ENCODE measurements around the gene FBXW2.

The FBXW2 gene, protein sequence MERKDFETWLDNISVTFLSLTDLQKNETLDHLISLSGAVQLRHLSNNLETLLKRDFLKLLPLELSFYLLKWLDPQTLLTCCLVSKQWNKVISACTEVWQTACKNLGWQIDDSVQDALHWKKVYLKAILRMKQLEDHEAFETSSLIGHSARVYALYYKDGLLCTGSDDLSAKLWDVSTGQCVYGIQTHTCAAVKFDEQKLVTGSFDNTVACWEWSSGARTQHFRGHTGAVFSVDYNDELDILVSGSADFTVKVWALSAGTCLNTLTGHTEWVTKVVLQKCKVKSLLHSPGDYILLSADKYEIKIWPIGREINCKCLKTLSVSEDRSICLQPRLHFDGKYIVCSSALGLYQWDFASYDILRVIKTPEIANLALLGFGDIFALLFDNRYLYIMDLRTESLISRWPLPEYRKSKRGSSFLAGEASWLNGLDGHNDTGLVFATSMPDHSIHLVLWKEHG

DNA sequence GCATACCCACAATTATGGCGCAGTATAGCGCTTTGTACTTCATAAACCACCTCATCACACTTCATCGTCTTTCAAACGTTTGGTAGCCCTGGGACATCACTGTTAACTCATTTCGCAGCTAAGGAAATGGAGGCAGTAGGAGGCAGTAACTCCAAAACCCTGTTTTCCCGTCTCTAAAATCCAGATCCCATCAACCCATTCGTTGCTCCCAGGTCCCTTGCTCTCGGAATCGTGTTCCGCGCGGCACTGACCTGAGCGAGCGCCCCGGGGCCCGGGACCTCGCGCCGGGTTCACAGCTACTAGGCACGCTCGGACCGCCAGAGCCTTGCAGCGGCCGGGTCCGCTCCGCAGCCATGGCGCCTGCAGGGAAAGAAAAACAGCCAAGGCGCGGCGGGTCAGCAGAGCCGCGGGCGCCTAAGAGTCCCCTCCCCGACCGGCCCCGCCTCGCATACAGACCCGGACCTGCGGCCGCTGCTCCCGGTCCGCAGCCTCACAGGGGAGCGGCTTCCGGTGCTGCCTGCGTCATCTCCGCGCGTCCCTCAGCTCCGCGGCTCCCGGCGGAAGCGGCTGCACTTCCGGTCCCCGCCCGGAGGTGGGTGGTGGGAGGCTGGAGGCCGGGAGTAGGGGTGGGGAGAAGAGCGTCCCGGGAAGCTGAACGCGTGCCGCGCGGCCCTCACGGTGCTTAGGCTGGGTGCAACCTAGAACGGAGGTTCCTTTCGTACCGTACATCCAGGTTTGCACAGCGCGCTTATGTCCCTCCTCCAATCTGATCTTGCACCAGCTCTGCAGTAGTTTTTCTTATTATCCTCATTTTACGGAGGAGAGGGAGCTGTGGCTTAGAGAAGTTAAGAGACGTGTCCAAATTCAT is at the start of gene FBXW2:
Gene FBXW2, minus strand, starts transcription at position 519 of the 868 bp plus-strand sequence. CDS start 5,158 bp downstream, outside the sequence.
- POLR2A ChIA-PET = interaction anchor here (0.6 to 2.6 kb wide), 31 partner anchors 9 to 409 kb away, joined by 3 to 15 read pairs (median 4); partner anchors contain the start of gene RAB14

DNA sequence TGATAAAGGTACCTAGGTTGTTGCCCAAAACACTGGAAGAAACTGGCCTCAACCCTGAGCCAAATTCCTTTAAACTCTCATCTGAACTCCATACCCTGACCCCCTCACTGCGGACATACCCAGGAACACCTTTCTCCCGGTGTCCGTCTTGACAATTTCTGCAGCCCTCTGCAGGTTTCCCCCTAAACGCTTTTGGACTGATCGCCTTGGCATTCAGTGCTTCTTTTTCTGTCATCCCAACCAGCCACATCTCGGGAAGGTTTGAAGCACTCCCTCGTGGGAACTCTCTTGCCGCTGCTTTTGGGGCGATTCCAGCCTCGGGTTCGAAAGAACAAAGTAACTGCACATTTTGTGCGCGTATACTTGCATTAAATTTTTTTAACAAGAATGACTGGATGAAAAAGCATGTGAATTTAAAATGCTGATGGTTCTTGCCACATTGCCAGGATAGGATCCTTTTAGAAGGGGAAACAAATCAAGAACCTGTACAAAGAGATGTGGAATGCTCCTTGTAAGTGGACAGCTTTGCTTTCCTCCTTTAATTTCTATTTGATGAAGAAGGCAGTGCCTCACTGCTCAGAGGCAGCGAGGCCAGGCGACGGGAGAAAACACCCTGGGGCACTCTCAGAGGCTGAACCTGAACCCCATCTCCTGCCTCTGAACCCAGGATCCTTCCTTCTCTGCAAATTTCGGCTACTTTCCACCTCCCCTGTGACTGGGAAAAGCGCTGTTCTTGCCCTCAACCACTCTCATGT is 48.9 kb upstream of the FBXW2 start:
- TF ChIP-seq SP1 (IDR thresholded peaks at IDR 0.05) = no peak
- TF ChIP-seq SUZ12 (IDR thresholded peaks at IDR 0.05) = no peak
- no peak for TF ChIP-seq L3MBTL2 (conservative IDR thresholded peaks at IDR 0.05)
- no peak for TF ChIP-seq ZNF384 (IDR thresholded peaks at IDR 0.05)
- no peak for TF ChIP-seq TARDBP (IDR thresholded peaks at IDR 0.05)
- no peak for TF ChIP-seq ELF4 (IDR thresholded peaks at IDR 0.05)
- POLR2A ChIA-PET = no interaction called here
- DNase-seq (ENCODE audit: extremely low spot score) = no peak
- CTCF ChIA-PET = no interaction called here

More for the DNA sequence above, at the start of gene FBXW2:
- peak; percentile 95 for DNase-seq (ENCODE audit: extremely low spot score)
- CTCF ChIA-PET = no interaction called here
- TF ChIP-seq, protein P1, sequence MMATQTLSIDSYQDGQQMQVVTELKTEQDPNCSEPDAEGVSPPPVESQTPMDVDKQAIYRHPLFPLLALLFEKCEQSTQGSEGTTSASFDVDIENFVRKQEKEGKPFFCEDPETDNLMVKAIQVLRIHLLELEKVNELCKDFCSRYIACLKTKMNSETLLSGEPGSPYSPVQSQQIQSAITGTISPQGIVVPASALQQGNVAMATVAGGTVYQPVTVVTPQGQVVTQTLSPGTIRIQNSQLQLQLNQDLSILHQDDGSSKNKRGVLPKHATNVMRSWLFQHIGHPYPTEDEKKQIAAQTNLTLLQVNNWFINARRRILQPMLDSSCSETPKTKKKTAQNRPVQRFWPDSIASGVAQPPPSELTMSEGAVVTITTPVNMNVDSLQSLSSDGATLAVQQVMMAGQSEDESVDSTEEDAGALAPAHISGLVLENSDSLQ (IDR thresholded peaks at IDR 0.05) = no peak
- no peak for TF ChIP-seq LEF1 (IDR thresholded peaks at IDR 0.05; ENCODE audit: borderline replicate concordance)
- no peak for TF ChIP-seq NFRKB (IDR thresholded peaks at IDR 0.05)
- peak; percentile 91 for TF ChIP-seq ELF4 (IDR thresholded peaks at IDR 0.05)
- TF ChIP-seq HDGF (IDR thresholded peaks at IDR 0.05; ENCODE audit: borderline replicate concordance) = no peak
- TF ChIP-seq CTBP1 (IDR thresholded peaks at IDR 0.05; ENCODE audit: borderline replicate concordance) = no peak; the same call in 1 of the 2 replicates
- peak; percentile 87 for TF ChIP-seq L3MBTL2 (conservative IDR thresholded peaks at IDR 0.05)

DNA sequence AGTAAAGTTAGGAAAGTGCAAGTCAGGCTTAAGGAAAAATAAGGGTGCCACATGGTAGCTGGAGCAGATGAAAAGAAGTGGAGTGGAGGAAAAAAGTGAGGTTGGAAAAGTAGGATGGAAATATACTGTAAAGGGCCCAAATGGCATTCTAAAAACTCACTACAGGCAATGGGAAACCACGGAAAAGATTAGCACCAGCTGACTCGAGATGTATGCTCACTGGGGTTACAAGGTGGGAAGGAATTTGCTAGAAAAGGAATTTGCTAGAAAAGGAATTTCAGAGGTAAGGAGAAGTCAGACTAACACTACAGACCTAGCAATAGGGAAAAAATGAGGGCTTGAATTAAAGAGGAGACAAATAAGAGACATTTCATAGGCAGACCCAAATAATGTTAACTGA is 45.9 kb upstream of the FBXW2 start:
- no peak for DNase-seq (ENCODE audit: extremely low spot score)
- no peak for TF ChIP-seq NFRKB (IDR thresholded peaks at IDR 0.05)
- no peak for TF ChIP-seq LEF1 (IDR thresholded peaks at IDR 0.05; ENCODE audit: borderline replicate concordance)
- no peak for TF ChIP-seq ELF4 (IDR thresholded peaks at IDR 0.05)
- TF ChIP-seq SP1 (IDR thresholded peaks at IDR 0.05) = no peak
- no peak for TF ChIP-seq BHLHE40 (IDR thresholded peaks at IDR 0.05; ENCODE audit: borderline replicate concordance)
- TF ChIP-seq HDGF (IDR thresholded peaks at IDR 0.05; ENCODE audit: borderline replicate concordance) = no peak
- CTCF ChIA-PET = no interaction called here
- POLR2A ChIA-PET = no interaction called here

DNA sequence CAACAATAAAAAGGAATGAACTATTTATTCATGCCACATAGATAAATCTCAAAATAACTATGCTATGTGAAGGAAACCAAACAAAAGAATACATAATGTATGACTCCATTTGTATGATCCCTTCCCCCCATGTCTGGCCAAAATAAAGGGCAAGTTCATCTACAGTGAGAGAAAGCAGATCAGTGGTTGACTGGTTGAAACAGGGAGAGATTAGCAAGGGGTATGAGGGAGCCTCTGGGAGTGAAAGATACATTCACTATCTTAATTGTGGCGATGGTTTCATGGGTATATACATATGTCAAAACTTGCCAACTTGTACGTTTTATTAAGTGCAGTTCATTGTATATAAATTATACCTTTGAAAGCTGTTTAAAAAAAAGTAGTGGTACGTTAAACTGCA is 44.7 kb upstream of the FBXW2 start:
- ChIA-PET CTCF (no interaction called here), POLR2A (no interaction called here)
- no peak for TF ChIP-seq ARNT (IDR thresholded peaks at IDR 0.05)
- no peak for TF ChIP-seq NFRKB (IDR thresholded peaks at IDR 0.05)
- no peak for DNase-seq (ENCODE audit: extremely low spot score)

DNA sequence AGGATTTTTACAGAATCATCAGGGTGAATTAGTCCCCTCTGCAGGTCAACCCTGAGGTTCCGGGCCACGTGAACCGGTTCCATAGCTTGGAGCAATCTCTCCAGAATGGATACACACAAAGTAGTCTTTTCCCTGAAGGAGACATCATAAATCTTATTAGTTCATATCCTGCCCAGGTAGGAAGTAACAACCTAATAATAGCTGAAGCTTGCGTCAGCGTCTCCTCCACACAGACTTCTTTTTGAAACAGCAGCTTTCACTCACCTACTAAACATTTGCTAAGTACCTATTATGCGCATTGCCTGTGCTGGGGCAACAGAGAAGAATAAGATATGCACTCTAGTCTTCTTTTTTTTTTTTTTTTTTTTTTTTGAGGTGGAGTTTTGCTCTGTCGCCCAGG is 40.1 kb upstream of the FBXW2 start:
- CTCF ChIA-PET = no interaction called here
- no peak for DNase-seq (ENCODE audit: extremely low spot score)
- TF ChIP-seq NFRKB (IDR thresholded peaks at IDR 0.05) (no peak), FOXK2 (IDR thresholded peaks at IDR 0.05) (no peak), L3MBTL2 (conservative IDR thresholded peaks at IDR 0.05) (no peak), ZNF384 (IDR thresholded peaks at IDR 0.05) (no peak), ELF4 (IDR thresholded peaks at IDR 0.05) (no peak), FOXM1 (IDR thresholded peaks at IDR 0.05; ENCODE audit: borderline replicate concordance) (no peak), LEF1 (IDR thresholded peaks at IDR 0.05; ENCODE audit: borderline replicate concordance) (no peak), TARDBP (IDR thresholded peaks at IDR 0.05) (no peak), FOXA1 (IDR thresholded peaks at IDR 0.05) (no peak), HDGF (IDR thresholded peaks at IDR 0.05; ENCODE audit: borderline replicate concordance) (no peak), CTBP1 (IDR thresholded peaks at IDR 0.05; ENCODE audit: borderline replicate concordance) (no peak), BHLHE40 (IDR thresholded peaks at IDR 0.05; ENCODE audit: borderline replicate concordance) (no peak), ARNT (IDR thresholded peaks at IDR 0.05) (no peak), SP1 (IDR thresholded peaks at IDR 0.05) (no peak)
- TF ChIP-seq, protein P1 (IDR thresholded peaks at IDR 0.05) = no peak
- POLR2A ChIA-PET = interaction anchor here (2.5 kb wide), 1 partner anchor 40 kb away, joined by 10 read pairs; the partner anchor contains the start of gene FBXW2

DNA sequence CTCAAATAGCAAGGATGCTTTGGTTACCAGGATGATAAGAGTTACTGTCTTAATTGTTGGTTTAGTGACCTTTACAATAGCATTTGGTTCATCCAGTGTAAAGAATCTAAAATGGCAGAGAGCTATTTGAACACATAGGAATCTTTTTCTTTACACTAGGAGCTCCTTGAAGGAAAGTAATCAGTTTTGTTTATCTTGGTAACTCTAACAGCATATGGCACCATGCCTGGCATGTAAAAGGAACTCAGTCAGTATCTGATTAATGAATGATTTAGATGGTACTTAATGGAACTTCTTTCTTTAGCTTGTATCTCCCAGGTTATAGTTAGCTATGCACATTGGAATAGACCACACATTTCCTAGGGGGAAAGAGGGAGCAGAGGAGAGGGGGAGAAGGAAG is 39.6 kb upstream of the FBXW2 start:
- no peak for TF ChIP-seq L3MBTL2 (conservative IDR thresholded peaks at IDR 0.05)
- no peak for TF ChIP-seq TARDBP (IDR thresholded peaks at IDR 0.05)
- TF ChIP-seq, protein P1 (IDR thresholded peaks at IDR 0.05) = no peak
- TF ChIP-seq HDGF (IDR thresholded peaks at IDR 0.05; ENCODE audit: borderline replicate concordance) = no peak
- TF ChIP-seq FOXA1 (IDR thresholded peaks at IDR 0.05) = no peak
- no peak for TF ChIP-seq ELF4 (IDR thresholded peaks at IDR 0.05)
- no peak for TF ChIP-seq ARNT (IDR thresholded peaks at IDR 0.05)
- TF ChIP-seq FOXM1 (IDR thresholded peaks at IDR 0.05; ENCODE audit: borderline replicate concordance) = no peak
- no peak for TF ChIP-seq SUZ12 (IDR thresholded peaks at IDR 0.05)
- TF ChIP-seq LEF1 (IDR thresholded peaks at IDR 0.05; ENCODE audit: borderline replicate concordance) = no peak
- TF ChIP-seq FOXK2 (IDR thresholded peaks at IDR 0.05) = no peak
- TF ChIP-seq ZNF384 (IDR thresholded peaks at IDR 0.05) = no peak
- TF ChIP-seq SP1 (IDR thresholded peaks at IDR 0.05) = no peak
- no peak for TF ChIP-seq BHLHE40 (IDR thresholded peaks at IDR 0.05; ENCODE audit: borderline replicate concordance)
- TF ChIP-seq CTBP1 (IDR thresholded peaks at IDR 0.05; ENCODE audit: borderline replicate concordance) = no peak
- TF ChIP-seq NFRKB (IDR thresholded peaks at IDR 0.05) = no peak
- CTCF ChIA-PET = no interaction called here
- DNase-seq (ENCODE audit: extremely low spot score) = no peak
- POLR2A ChIA-PET = interaction anchor here (2.5 kb wide), 1 partner anchor 39 kb away, joined by 10 read pairs; the partner anchor contains the start of gene FBXW2
